HL-60/S4 (cell line): ENCODE results near the gene UTRN.

Source experiments
- in situ Hi-C: fragments of 300-500 bp; cut with MboI; formaldehyde crosslinking; loops from 2 replicates; pipeline ENCODE4 v1.14.3; 2022; ENCODE audit warnings: low sequenced_read_pairs

The UTRN gene

GRCh38 chr6:144307880-144308279, 22.7 kb downstream of the UTRN start:
- in situ Hi-C loops: no loop called here

- in situ Hi-C loops: no loop called here
Observed at GRCh38 chr6:144310765-144311164, 25.6 kb downstream of the UTRN start.

- in situ Hi-C loops: no loop called here
Observed at GRCh38 chr6:144311361-144311760, 26.2 kb downstream of the UTRN start.

- in situ Hi-C loops: no loop called here
Observed at GRCh38 chr6:144314003-144314485, 28.9 kb downstream of the UTRN start.

- in situ Hi-C loops: no loop called here
Observed at GRCh38 chr6:144314562-144314961, 29.4 kb downstream of the UTRN start.

- in situ Hi-C loops: no loop called here
Observed at GRCh38 chr6:144315226-144315980, 30.3 kb downstream of the UTRN start.

GRCh38 chr6:144315981-144316861, 31.1 kb downstream of the UTRN start:
- in situ Hi-C loops: no loop called here

- in situ Hi-C loops: no loop called here
Observed at GRCh38 chr6:144316862-144317195, 31.7 kb downstream of the UTRN start.

- in situ Hi-C loops: no loop called here
Observed at GRCh38 chr6:144317736-144318135, 32.6 kb downstream of the UTRN start.

GRCh38 chr6:144319211-144319610, 34.1 kb downstream of the UTRN start:
- in situ Hi-C loops: no loop called here

- in situ Hi-C loops: no loop called here
Observed at GRCh38 chr6:144320741-144321140, 35.6 kb downstream of the UTRN start.

- in situ Hi-C loops: no loop called here
Observed at GRCh38 chr6:144321839-144322591, 36.9 kb downstream of the UTRN start.

- in situ Hi-C loops: no loop called here
Observed at GRCh38 chr6:144325232-144325631, 40.1 kb downstream of the UTRN start.

- in situ Hi-C loops: no loop called here
Observed at GRCh38 chr6:144326393-144326792, 41.3 kb downstream of the UTRN start.

GRCh38 chr6:144327081-144327480, 41.9 kb downstream of the UTRN start:
- in situ Hi-C loops: no loop called here

- in situ Hi-C loops: no loop called here
Observed at GRCh38 chr6:144330017-144330987, 45.2 kb downstream of the UTRN start.

- in situ Hi-C loops: no loop called here
Observed at GRCh38 chr6:144331491-144331969, 46.4 kb downstream of the UTRN start.

- in situ Hi-C loops: no loop called here
Observed at GRCh38 chr6:144332177-144332576, 47.0 kb downstream of the UTRN start.

GRCh38 chr6:144334150-144334708, 49.1 kb downstream of the UTRN start:
- in situ Hi-C loops: no loop called here
